ENCODE results near the gene SPATA18.
"Not testable (repeated sequence)": the region's sequence is repeated elsewhere in the genome, so short reads cannot be mapped to it uniquely, and the experiment has no call there.

Gene SPATA18

GRCh38 chr4:52110171-52110570 lies 59.1 kb downstream of the SPATA18 start:
- FAIRE-seq = no peak

DNA sequence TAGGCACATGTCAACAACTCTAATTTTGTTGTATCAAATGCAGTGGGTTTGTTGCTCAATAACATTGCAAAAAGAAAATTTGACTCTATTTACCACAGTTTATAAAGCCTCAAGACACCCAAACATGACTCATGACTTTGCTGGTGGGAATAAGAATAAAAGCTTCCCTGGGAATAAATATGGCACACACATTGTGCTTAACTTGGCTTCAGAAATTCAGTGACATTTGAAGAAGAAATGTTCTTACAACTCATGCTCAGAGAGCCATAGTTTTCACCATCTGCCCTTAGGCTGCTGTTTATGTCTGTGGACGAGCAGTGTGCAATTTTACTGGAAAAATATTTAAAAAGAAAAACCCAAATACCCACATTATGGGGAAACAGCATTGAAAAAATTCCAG lies 60.9 kb downstream of the SPATA18 start:
- no peak for FAIRE-seq

GRCh38 chr4:52112411-52112810 lies 61.3 kb downstream of the SPATA18 start:
- FAIRE-seq = no peak

DNA sequence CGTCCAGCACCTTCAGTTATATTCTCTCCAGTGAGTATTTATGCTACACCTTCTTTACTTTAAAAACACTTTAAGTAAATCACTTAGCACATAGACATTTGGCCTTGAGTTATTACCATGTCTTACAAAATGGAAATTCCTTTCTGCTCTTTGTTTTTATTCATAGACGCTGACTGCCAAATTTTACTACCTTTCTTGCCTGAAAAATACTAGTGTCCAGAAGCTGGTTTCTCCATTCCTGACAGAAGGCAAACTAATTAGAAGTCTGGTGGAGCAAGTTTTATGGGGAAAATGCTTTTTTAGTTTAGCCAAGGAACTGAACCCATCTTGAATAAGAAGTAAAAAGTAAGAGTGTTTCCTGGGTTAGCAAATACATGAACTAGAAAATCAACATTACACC lies 65.5 kb downstream of the SPATA18 start:
- FAIRE-seq = no peak

GRCh38 chr4:52126226-52126625 lies 75.1 kb downstream of the SPATA18 start:
- no peak for FAIRE-seq

GRCh38 chr4:52126966-52127365 lies 75.9 kb downstream of the SPATA18 start:
- FAIRE-seq = no peak

DNA sequence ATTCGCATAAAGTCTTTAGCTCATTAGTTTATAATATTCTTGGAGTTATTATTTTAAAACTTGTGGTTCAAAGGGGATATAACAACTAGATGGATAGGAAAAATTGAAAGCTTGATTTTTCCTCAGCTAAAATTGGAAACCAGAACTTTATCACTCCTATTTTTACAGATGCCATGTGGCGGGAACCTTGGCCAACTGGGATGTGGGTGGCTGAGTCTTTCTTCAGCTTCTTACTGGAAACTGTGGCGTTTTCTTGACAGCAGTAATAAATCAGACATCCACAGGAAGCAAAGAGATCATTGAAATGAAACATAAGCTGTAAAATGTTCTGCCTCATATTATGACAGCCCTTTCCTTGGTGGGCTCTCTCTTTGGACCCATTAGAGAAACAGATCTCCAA lies 84.1 kb downstream of the SPATA18 start:
- FAIRE-seq = no peak

- not testable (repeated sequence) for FAIRE-seq
Measured at GRCh38 chr4:52137152-52137551, 86.0 kb downstream of the SPATA18 start.

DNA sequence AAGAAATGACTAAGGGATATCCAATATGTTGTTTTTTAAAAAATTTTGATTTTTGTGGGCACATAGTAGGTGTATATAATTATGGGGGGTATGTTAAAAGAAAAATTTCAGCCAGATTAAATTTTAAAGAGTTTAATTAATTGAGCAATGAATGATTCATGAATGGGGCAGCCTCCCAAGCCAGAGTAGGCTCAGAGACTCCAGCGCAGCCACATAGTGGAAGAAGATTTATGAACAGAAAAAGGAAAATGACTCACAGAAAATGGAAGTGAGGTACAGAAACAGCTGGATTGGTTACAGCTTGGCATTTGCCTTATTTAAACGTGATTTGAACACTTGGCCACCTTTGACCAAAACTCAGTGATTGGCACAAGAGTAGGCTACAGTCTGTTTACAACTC lies 91.7 kb downstream of the SPATA18 start:
- no peak for FAIRE-seq

- no peak for FAIRE-seq
Measured at GRCh38 chr4:52143815-52144214, 92.7 kb downstream of the SPATA18 start.

GRCh38 chr4:52144372-52144771 lies 93.3 kb downstream of the SPATA18 start:
- FAIRE-seq = no peak
